Measurements from ENCODE around the gene RAD21L1. TPM values are rescaled to one million over a fixed set of nuclear protein-coding genes. Genes with fewer than 3 reads are reported as not detected.

RAD21L1 gene
- total and polyA plus RNA-seq, 4 donors: not detected

- Histone ChIP-seq H3K27me3 (ENCODE audit: control insufficient read depth in 4 of 4, insufficient read depth in 4 of 4, low read length in 3 of 4) (peaks cover 0 to 7% (median 0%) of the 10 kb centered on the region in 4 donors), H3K9me3 (ENCODE audit: control insufficient read depth in 4 of 4, low read length in 3 of 4) (peaks cover 0 to 13% (median 1%) of the 10 kb centered on the region in 4 donors), H3K9ac (ENCODE audit: low read depth in 1 of 2, low read length in 2 of 2) (peak overlapping the region in 1 of 2 donors; percentile 30), H3K27ac (ENCODE audit: low read depth in 1 of 2, low read length in 2 of 2) (no peak overlapping the region), H3K4me3 (ENCODE audit: low read depth in 1 of 3, low read length in 3 of 3) (no peak overlapping the region), H3K4me1 (ENCODE audit: control insufficient read depth in 4 of 4, insufficient read depth in 4 of 4, low read length in 3 of 4) (peaks cover 0 to 7% (median 2%) of the 10 kb centered on the region in 4 donors), H3K36me3 (ENCODE audit: control insufficient read depth in 4 of 4, insufficient read depth in 3 of 4, low read depth in 1 of 4, low read length in 3 of 4) (no peaks in the 10 kb centered on the region)
- DNase-seq (ENCODE audit: low spot score): no peak
- no peak for TF ChIP-seq GABPA (IDR thresholded peaks at IDR 0.05 in 1 of 2, conservative IDR thresholded peaks at IDR 0.05 in 1 of 2)
- TF ChIP-seq EGR1 (IDR thresholded peaks at IDR 0.05; ENCODE audit: low read depth in 2 of 2): no peak
- TF ChIP-seq RXRA (IDR thresholded peaks at IDR 0.05): no peak
- no peak for TF ChIP-seq HNF4A (conservative IDR thresholded peaks at IDR 0.05)
- TF ChIP-seq NR2F2 (IDR thresholded peaks at IDR 0.05): no peak
- TF ChIP-seq ATF3 (IDR thresholded peaks at IDR 0.05): no peak
- TF ChIP-seq RAD21 (IDR thresholded peaks at IDR 0.05): no peak
- no peak for TF ChIP-seq REST (IDR thresholded peaks at IDR 0.05)
- TF ChIP-seq SP1 (IDR thresholded peaks at IDR 0.05): no peak
- TF ChIP-seq HNF4G (IDR thresholded peaks at IDR 0.05): no peak
- no peak for TF ChIP-seq TAF1 (conservative IDR thresholded peaks at IDR 0.05)
- TF ChIP-seq CTCF (IDR thresholded peaks at IDR 0.05; ENCODE audit: low read depth, low read length, missing input control): no peak
- TF ChIP-seq FOXA2 (IDR thresholded peaks at IDR 0.05): no peak
- no peak for TF ChIP-seq YY1 (IDR thresholded peaks at IDR 0.05)
- TF ChIP-seq JUND (IDR thresholded peaks at IDR 0.05): no peak
- TF ChIP-seq MAX (IDR thresholded peaks at IDR 0.05): no peak
- no peak for TF ChIP-seq ZBTB33 (IDR thresholded peaks at IDR 0.05)
- TF ChIP-seq FOXA1 (IDR thresholded peaks at IDR 0.05): no peak
- 98% methylated on average over 4 of the region's 4 CpGs for WGBS
Measured at GRCh38 chr20:1265226-1265915, 39.5 kb downstream of the RAD21L1 start.

All from liver (tissue), 9 donors.